GM12878 (cell line): ENCODE data around the gene COL7A1.

Experiments
- CTCF ChIP-seq, 3 experiments: IDR thresholded peaks in 2 of 3; conservative IDR thresholded peaks in 1 of 3; 2 replicates each; pipeline ENCODE4 v1.5.1; 2011; ENCODE audit warnings: low read depth in 3 of 3, low read length in 3 of 3, mild to moderate bottlenecking in 3 of 3, control low read depth in 2 of 3, moderate library complexity in 2 of 3, inconsistent platforms in 1 of 3, mixed read lengths in 1 of 3; ENCODE audit not compliant: control insufficient read depth in 2 of 3, insufficient read depth in 1 of 3; ENCODE audit errors: extremely low read depth in 1 of 3
- ESRRA ChIP-seq: IDR thresholded peaks from 2 replicates; pipeline ENCODE4 v1.6.1; 2012; ENCODE audit warnings: mild to moderate bottlenecking, low read length, improper control_type of control experiment
- PKNOX1 ChIP-seq: fragments of 450-650 bp; IDR thresholded peaks from 2 replicates; pipeline ENCODE4 v1.6.1; 2016; ENCODE audit warnings: mild to moderate bottlenecking
- POLR2AphosphoS5 ChIP-seq: IDR thresholded peaks from 2 replicates; pipeline ENCODE4 v1.6.1; 2011; ENCODE audit warnings: mild to moderate bottlenecking, low read length, inconsistent platforms
- REST ChIP-seq: IDR thresholded peaks from 2 replicates; pipeline ENCODE4 v1.6.1; 2012; ENCODE audit warnings: mild to moderate bottlenecking, low read depth, low read length
- ZNF687 ChIP-seq: fragments of 450-650 bp; IDR thresholded peaks from 2 replicates; pipeline ENCODE4 v1.6.1; 2017; ENCODE audit warnings: mild to moderate bottlenecking, moderate library complexity

- no peak for TF ChIP-seq CTCF (IDR thresholded peaks at IDR 0.05 in 2 of 3, conservative IDR thresholded peaks at IDR 0.05 in 1 of 3; ENCODE audit: control insufficient read depth in 2 of 3, extremely low read depth in 1 of 3, insufficient read depth in 1 of 3, low read depth in 3 of 3, low read length in 3 of 3)
- TF ChIP-seq PKNOX1 = no peak
- TF ChIP-seq REST = no peak
- no peak for TF ChIP-seq ESRRA
- no peak for TF ChIP-seq POLR2AphosphoS5
- TF ChIP-seq ZNF687 = no peak
These were observed 35.3 kb upstream of the COL7A1 start for GRCh38 chr3:48630407-48630806.
